ENCODE measurements around the gene MTOR. TPM values are rescaled to one million over a fixed set of nuclear protein-coding genes. Genes with fewer than 3 reads are reported as not detected.

Gene MTOR
- total RNA-seq, 1 experiment from 2014 or later, result 33.6 TPM

- no peak for DNase-seq (ENCODE audit: low read depth)
Measured at GRCh38 chr1:11152755-11153154, 109.6 kb downstream of the MTOR start.

GRCh38 chr1:11151826-11152612 lies 110.3 kb downstream of the MTOR start:
- DNase-seq (ENCODE audit: low read depth), result no peak

- no peak for DNase-seq (ENCODE audit: low read depth)
Measured at GRCh38 chr1:11151114-11151513, 111.2 kb downstream of the MTOR start.

GRCh38 chr1:11150326-11150725 lies 112.0 kb downstream of the MTOR start:
- DNase-seq (ENCODE audit: low read depth), result no peak

GRCh38 chr1:11147197-11147770 lies 115.1 kb downstream of the MTOR start:
- no peak for DNase-seq (ENCODE audit: low read depth)

GRCh38 chr1:11145741-11146140 lies 116.6 kb downstream of the MTOR start:
- no peak for DNase-seq (ENCODE audit: low read depth)

- no peak for DNase-seq (ENCODE audit: low read depth)
Measured at GRCh38 chr1:11144570-11145256, 117.6 kb downstream of the MTOR start.

- DNase-seq (ENCODE audit: low read depth), result no peak
Measured at GRCh38 chr1:11143907-11144306, 118.4 kb downstream of the MTOR start.

- no peak for DNase-seq (ENCODE audit: low read depth)
Measured at GRCh38 chr1:11143401-11143800, 119.0 kb downstream of the MTOR start.

- no peak for DNase-seq (ENCODE audit: low read depth)
Measured at GRCh38 chr1:11142618-11143391, 119.5 kb downstream of the MTOR start.

- peak; percentile 24 for DNase-seq (ENCODE audit: low read depth)
Measured at GRCh38 chr1:11138952-11139351, 123.4 kb downstream of the MTOR start.

- DNase-seq (ENCODE audit: low read depth), result no peak
Measured at GRCh38 chr1:11138029-11138428, 124.3 kb downstream of the MTOR start.

- DNase-seq (ENCODE audit: low read depth), result no peak
Measured at GRCh38 chr1:11134898-11135266, 127.5 kb downstream of the MTOR start.

GRCh38 chr1:11134251-11134897 lies 128.0 kb downstream of the MTOR start:
- DNase-seq (ENCODE audit: low read depth), result peak; percentile 55

GRCh38 chr1:11132563-11133293 lies 129.6 kb downstream of the MTOR start:
- DNase-seq (ENCODE audit: low read depth), result no peak

- no peak for DNase-seq (ENCODE audit: low read depth)
Measured at GRCh38 chr1:11131816-11132215, 130.5 kb downstream of the MTOR start.

- no peak for DNase-seq (ENCODE audit: low read depth)
Measured at GRCh38 chr1:11130406-11130805, 131.9 kb downstream of the MTOR start.

- no peak for DNase-seq (ENCODE audit: low read depth)
Measured at GRCh38 chr1:11129649-11130390, 132.5 kb downstream of the MTOR start.

- DNase-seq (ENCODE audit: low read depth), result no peak
Measured at GRCh38 chr1:11126569-11126968, 135.8 kb downstream of the MTOR start.

- no peak for DNase-seq (ENCODE audit: low read depth)
Measured at GRCh38 chr1:11125931-11126330, 136.4 kb downstream of the MTOR start.

All from HT1080 (cell line).